Measurements from ENCODE around the gene RND1. TPM values are rescaled to one million over a fixed set of nuclear protein-coding genes. Genes with fewer than 3 reads are reported as not detected.

RND1 gene
- total RNA-seq, 1 experiment from 2014 or later = 2.0 TPM

- H3K4me3 ChIP-seq (ENCODE audit: low read depth, low read length, poor library complexity, severe bottlenecking) = no peak overlapping the region
- H3K27ac ChIP-seq (ENCODE audit: low read depth, low read length, poor library complexity, severe bottlenecking) = no peak overlapping the region
- peaks cover 9% of the 10 kb centered on the region for H3K36me3 ChIP-seq (ENCODE audit: insufficient read depth, low read length, poor library complexity, severe bottlenecking)
- H3K27me3 ChIP-seq (replicated peaks; ENCODE audit: insufficient read depth, low read depth, low read length, poor library complexity) = no peaks in the 10 kb centered on the region
- no peak for DNase-seq (ENCODE audit: low spot score)
- no peaks in the 10 kb centered on the region for H3K9me3 ChIP-seq (ENCODE audit: low read depth, low read length, poor library complexity, severe bottlenecking)
- intact Hi-C loops (cut with micrococcal nuclease; ENCODE audit: unreplicated experiment) = no loop called here
- BruUV-seq (replicated peaks) = no TSS peak
- TF ChIP-seq EZH2 (IDR thresholded peaks at IDR 0.05; ENCODE audit: borderline replicate concordance, low read depth, low read length, poor library complexity, severe bottlenecking) (no peak), CTCF (conservative IDR thresholded peaks at IDR 0.05; ENCODE audit: low read depth, low read length) (no peak)
- CTCF ChIA-PET = no interaction called here
- H3K4me1 ChIP-seq (ENCODE audit: insufficient read depth, low read length, poor library complexity, severe bottlenecking) = peaks cover 10% of the 10 kb centered on the region
- POLR2A ChIA-PET (ENCODE audit: low non-redundant PET) = no interaction called here
These were observed 43.5 kb downstream of the RND1 start for GRCh38 chr12:48822139-48822538.

- ChIA-PET CTCF (no interaction called here), POLR2A (ENCODE audit: low non-redundant PET) (no interaction called here)
- Histone ChIP-seq H3K4me1 (ENCODE audit: insufficient read depth, low read length, poor library complexity, severe bottlenecking) (peaks cover 19% of the 10 kb centered on the region), H3K9me3 (ENCODE audit: low read depth, low read length, poor library complexity, severe bottlenecking) (no peaks in the 10 kb centered on the region), H3K27me3 (replicated peaks; ENCODE audit: insufficient read depth, low read depth, low read length, poor library complexity) (no peaks in the 10 kb centered on the region), H3K36me3 (ENCODE audit: insufficient read depth, low read length, poor library complexity, severe bottlenecking) (peaks cover 3% of the 10 kb centered on the region), H3K4me3 (ENCODE audit: low read depth, low read length, poor library complexity, severe bottlenecking) (no peak overlapping the region), H3K27ac (ENCODE audit: low read depth, low read length, poor library complexity, severe bottlenecking) (no peak overlapping the region)
- no peak for DNase-seq (ENCODE audit: low spot score)
- TF ChIP-seq EZH2 (IDR thresholded peaks at IDR 0.05; ENCODE audit: borderline replicate concordance, low read depth, low read length, poor library complexity, severe bottlenecking) (no peak), CTCF (conservative IDR thresholded peaks at IDR 0.05; ENCODE audit: low read depth, low read length) (no peak)
- intact Hi-C loops (cut with micrococcal nuclease; ENCODE audit: unreplicated experiment) = no loop called here
- no TSS peak for BruUV-seq (replicated peaks)
These were observed 45.5 kb downstream of the RND1 start for GRCh38 chr12:48819986-48820725.

GRCh38 chr12:48818831-48819590 is 46.7 kb downstream of the RND1 start:
- no peaks in the 10 kb centered on the region for H3K27me3 ChIP-seq (replicated peaks; ENCODE audit: insufficient read depth, low read depth, low read length, poor library complexity)
- peaks cover 25% of the 10 kb centered on the region for H3K4me1 ChIP-seq (ENCODE audit: insufficient read depth, low read length, poor library complexity, severe bottlenecking)
- DNase-seq (ENCODE audit: low spot score) = peak; percentile 27
- no peak for TF ChIP-seq EZH2 (IDR thresholded peaks at IDR 0.05; ENCODE audit: borderline replicate concordance, low read depth, low read length, poor library complexity, severe bottlenecking)
- TF ChIP-seq CTCF (conservative IDR thresholded peaks at IDR 0.05; ENCODE audit: low read depth, low read length) = peak; percentile 41
- H3K9me3 ChIP-seq (ENCODE audit: low read depth, low read length, poor library complexity, severe bottlenecking) = no peaks in the 10 kb centered on the region
- H3K36me3 ChIP-seq (ENCODE audit: insufficient read depth, low read length, poor library complexity, severe bottlenecking) = no peaks in the 10 kb centered on the region
- CTCF ChIA-PET = interaction anchor here (0.6 kb wide), 1 partner anchor 33 kb away, joined by 6 read pairs; the partner anchor contains the start of gene DDX23
- POLR2A ChIA-PET (ENCODE audit: low non-redundant PET) = no interaction called here
- no TSS peak for BruUV-seq (replicated peaks)
- peak overlapping the region; percentile 31 for H3K27ac ChIP-seq (ENCODE audit: low read depth, low read length, poor library complexity, severe bottlenecking)
- intact Hi-C loops (cut with micrococcal nuclease; ENCODE audit: unreplicated experiment) = no loop called here
- H3K4me3 ChIP-seq (ENCODE audit: low read depth, low read length, poor library complexity, severe bottlenecking) = peak overlapping the region; percentile 85

Data from A673 (cell line).